CD4-positive, alpha-beta T cell (primary cell): ENCODE data around the gene PPCS. TPM values are rescaled to one million over a fixed set of nuclear protein-coding genes. Genes with fewer than 3 reads are reported as not detected.

Experiments used
- ATAC-seq: fragments of 200-7000 bp; cut with Tn5 transposase; one replicate; pipeline ENCODE4 v1.10.0; 2022; ENCODE audit warnings: mild to moderate bottlenecking; ENCODE audit not compliant: poor library complexity
- CTCF ChIA-PET: fragments of 350-600 bp; sonication (Branson Sonifier 250); formaldehyde crosslinking; loops from one replicate; lab custom pipeline; 2021; ENCODE audit warnings: antibody characterized with exemption, inconsistent platforms; lab: Charles Lee
- POLR2A ChIA-PET: fragments of 350-600 bp; sonication (Branson Sonifier 250); formaldehyde crosslinking; loops from one replicate; lab custom pipeline; 2021; ENCODE audit warnings: antibody characterized with exemption, inconsistent platforms; lab: Charles Lee
- DNase-seq, 14 experiments: peaks; one replicate each; pipeline ENCODE4 v3.0.0-alpha.2; 2013 to 2020; ENCODE audit warnings: mixed read lengths in 2 of 14
- H3K27ac ChIP-seq, 2 donors: one replicate each; pipeline versions ENCODE4 v1.5.1 to v1.7.0; 2013; ENCODE audit warnings: low read length in 2 of 2, low read depth in 1 of 2, mild to moderate bottlenecking in 1 of 2
- H3K27me3 ChIP-seq, 2 experiments: 1 replicate in 1 of 2; 2 replicates in 1 of 2; pipeline versions ENCODE4 v1.6.1 to v1.7.0; 2013; ENCODE audit warnings: low read length in 2 of 2, control low read depth in 1 of 2, mild to moderate bottlenecking in 1 of 2, moderate library complexity in 1 of 2; ENCODE audit not compliant: insufficient read depth in 2 of 2, control insufficient read depth in 1 of 2
- H3K36me3 ChIP-seq: one replicate; pipeline ENCODE4 v1.6.1; 2013; ENCODE audit warnings: low read length, control low read depth; ENCODE audit not compliant: insufficient read depth
- H3K4me1 ChIP-seq: one replicate; pipeline ENCODE4 v1.6.1; 2013; ENCODE audit warnings: low read length, control low read depth; ENCODE audit not compliant: insufficient read depth
- H3K4me3 ChIP-seq: one replicate; pipeline ENCODE4 v1.5.1; 2013; ENCODE audit warnings: mild to moderate bottlenecking, low read length, moderate library complexity
- H3K9me3 ChIP-seq, 2 experiments: 1 replicate in 1 of 2; 2 replicates in 1 of 2; pipeline versions ENCODE4 v1.6.1 to v1.7.0; 2013; ENCODE audit warnings: low read length in 2 of 2, mild to moderate bottlenecking in 2 of 2, control low read depth in 1 of 2, moderate library complexity in 1 of 2; ENCODE audit not compliant: control insufficient read depth in 1 of 2, insufficient read depth in 1 of 2
- H3K27ac Mint-ChIP-seq: one replicate; pipeline ENCODE4 v1.8.0; 2020; ENCODE audit warnings: mixed read lengths
- H3K27me3 Mint-ChIP-seq: one replicate; pipeline ENCODE4 v1.8.0; 2021; ENCODE audit warnings: mixed read lengths
- H3K36me3 Mint-ChIP-seq: one replicate; pipeline ENCODE4 v1.8.0; 2021; ENCODE audit warnings: low read depth, mixed read lengths
- H3K4me1 Mint-ChIP-seq: one replicate; pipeline ENCODE4 v1.8.0; 2021; ENCODE audit warnings: low read depth, mixed read lengths
- H3K4me3 Mint-ChIP-seq: one replicate; pipeline ENCODE4 v1.8.0; 2020; ENCODE audit warnings: mild to moderate bottlenecking, mixed read lengths
- H3K9me3 Mint-ChIP-seq: one replicate; pipeline ENCODE4 v1.8.0; 2020; ENCODE audit warnings: mixed read lengths
- intact Hi-C, 2 experiments: fragments of 100-400 bp; cut with DNase I in 1 of 2; cut with micrococcal nuclease in 1 of 2; formaldehyde crosslinking; loops; one replicate each; pipeline versions ENCODE4 v1.15.1 to v1.9.0; 2023 to 2025; cut with DNase I, micrococcal nuclease
- total RNA-seq, 174 experiments: library from RNA in 2 of 174; stranded (reverse) in 2 of 174; gene quantifications; one replicate each; pipeline ENCODE4 v1.2.3 and lab custom pipeline; 2021 to 2026
- TF ChIP-seq, protein P1 (sequence below): fragments of 200-600 bp; IDR thresholded peaks from one replicate; pipeline ENCODE4 v1.8.0; 2022; ENCODE audit warnings: antibody characterized with exemption, mild to moderate bottlenecking

Gene PPCS
- total RNA-seq, 2 experiments from 2014 or later, result 39.7 to 40.4 TPM

DNA sequence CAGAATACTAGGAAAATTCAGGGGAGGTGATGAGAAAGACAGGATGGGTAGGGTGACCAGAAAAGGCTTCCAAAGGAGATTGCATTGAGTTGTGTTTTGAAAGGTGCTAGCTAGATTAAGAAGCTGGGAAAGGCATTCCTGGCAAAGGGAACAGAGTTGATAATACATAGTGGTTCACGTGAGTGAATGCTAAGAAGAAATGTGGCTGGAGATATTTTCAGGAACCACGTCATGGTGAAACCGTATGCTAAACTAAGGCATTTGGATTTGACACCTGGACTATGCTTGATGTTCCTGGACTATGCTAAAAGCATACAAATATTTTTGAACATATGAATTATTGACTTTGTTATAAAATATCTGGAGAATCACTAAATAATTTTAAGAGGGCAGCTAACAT, 21.4 kb downstream of the PPCS start:
- peaks cover 5% of the 10 kb centered on the region for H3K36me3 Mint-ChIP-seq
- no peak for DNase-seq
- Histone ChIP-seq H3K27ac (no peak overlapping the region), H3K4me1 (no peaks in the 10 kb centered on the region), H3K9me3 (no peaks in the 10 kb centered on the region), H3K36me3 (peaks cover 5% of the 10 kb centered on the region), H3K4me3 (no peak overlapping the region), H3K27me3 (no peaks in the 10 kb centered on the region)
- POLR2A ChIA-PET, result no interaction called here
- no peak for ATAC-seq
- TF ChIP-seq, protein P1, sequence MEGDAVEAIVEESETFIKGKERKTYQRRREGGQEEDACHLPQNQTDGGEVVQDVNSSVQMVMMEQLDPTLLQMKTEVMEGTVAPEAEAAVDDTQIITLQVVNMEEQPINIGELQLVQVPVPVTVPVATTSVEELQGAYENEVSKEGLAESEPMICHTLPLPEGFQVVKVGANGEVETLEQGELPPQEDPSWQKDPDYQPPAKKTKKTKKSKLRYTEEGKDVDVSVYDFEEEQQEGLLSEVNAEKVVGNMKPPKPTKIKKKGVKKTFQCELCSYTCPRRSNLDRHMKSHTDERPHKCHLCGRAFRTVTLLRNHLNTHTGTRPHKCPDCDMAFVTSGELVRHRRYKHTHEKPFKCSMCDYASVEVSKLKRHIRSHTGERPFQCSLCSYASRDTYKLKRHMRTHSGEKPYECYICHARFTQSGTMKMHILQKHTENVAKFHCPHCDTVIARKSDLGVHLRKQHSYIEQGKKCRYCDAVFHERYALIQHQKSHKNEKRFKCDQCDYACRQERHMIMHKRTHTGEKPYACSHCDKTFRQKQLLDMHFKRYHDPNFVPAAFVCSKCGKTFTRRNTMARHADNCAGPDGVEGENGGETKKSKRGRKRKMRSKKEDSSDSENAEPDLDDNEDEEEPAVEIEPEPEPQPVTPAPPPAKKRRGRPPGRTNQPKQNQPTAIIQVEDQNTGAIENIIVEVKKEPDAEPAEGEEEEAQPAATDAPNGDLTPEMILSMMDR, result no peak
- no peak overlapping the region for H3K27ac Mint-ChIP-seq
- CTCF ChIA-PET, result no interaction called here
- no peaks in the 10 kb centered on the region for H3K9me3 Mint-ChIP-seq
- intact Hi-C loops, result no loop called here
- no peaks in the 10 kb centered on the region for H3K27me3 Mint-ChIP-seq
- no peaks in the 10 kb centered on the region for H3K4me1 Mint-ChIP-seq
- H3K4me3 Mint-ChIP-seq, result no peak overlapping the region

DNA sequence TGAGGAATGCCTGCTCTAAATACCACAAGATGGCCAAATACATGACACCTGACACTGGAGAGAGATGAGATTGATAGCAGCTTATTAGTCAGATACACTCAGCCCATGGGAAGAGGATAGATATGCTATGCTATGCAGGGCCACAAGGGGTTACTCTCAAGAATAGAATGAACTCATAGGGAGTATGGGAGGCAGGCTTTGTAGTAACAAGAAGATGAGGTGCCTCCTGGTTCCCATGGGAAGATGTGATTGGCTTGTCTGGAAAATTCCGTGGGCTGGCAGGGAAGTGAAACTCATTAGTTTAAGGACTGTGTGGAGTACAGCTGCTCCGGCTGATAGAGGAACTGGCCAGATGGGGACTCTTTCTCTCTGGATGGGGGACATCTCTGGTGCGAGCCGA, 23.3 kb downstream of the PPCS start:
- intact Hi-C loops, result no loop called here
- Histone ChIP-seq H3K4me3 (no peak overlapping the region), H3K4me1 (no peaks in the 10 kb centered on the region), H3K27me3 (no peaks in the 10 kb centered on the region), H3K27ac (no peak overlapping the region), H3K9me3 (no peaks in the 10 kb centered on the region), H3K36me3 (peaks cover 7% of the 10 kb centered on the region)
- H3K27me3 Mint-ChIP-seq, result no peaks in the 10 kb centered on the region
- no peak overlapping the region for H3K27ac Mint-ChIP-seq
- POLR2A ChIA-PET, result no interaction called here
- no peaks in the 10 kb centered on the region for H3K4me1 Mint-ChIP-seq
- peaks cover 12% of the 10 kb centered on the region for H3K36me3 Mint-ChIP-seq
- no peak for DNase-seq
- CTCF ChIA-PET, result no interaction called here
- H3K4me3 Mint-ChIP-seq, result no peak overlapping the region
- H3K9me3 Mint-ChIP-seq, result no peaks in the 10 kb centered on the region
- no peak for ATAC-seq
- TF ChIP-seq, protein P1, result no peak

DNA sequence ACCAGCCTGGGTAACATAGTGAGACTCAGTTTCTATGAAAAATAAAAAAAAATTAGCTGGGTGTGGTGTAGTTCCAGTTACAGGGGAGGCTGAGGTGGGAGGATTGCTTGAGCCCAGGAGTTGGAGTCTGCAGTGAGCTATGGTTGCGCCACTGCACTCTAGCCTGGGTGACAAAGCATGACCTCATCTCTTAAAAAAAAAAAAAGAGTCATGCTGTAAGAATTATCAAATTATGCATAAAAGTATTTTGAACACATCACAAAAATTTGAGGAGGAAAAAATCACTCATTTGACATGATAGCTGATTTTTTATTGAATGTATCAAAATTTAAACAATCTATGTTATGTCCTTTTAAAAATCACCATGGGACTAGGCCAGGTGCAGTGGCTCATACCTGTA, 24.6 kb downstream of the PPCS start:
- peaks cover 7% of the 10 kb centered on the region for H3K36me3 ChIP-seq
- intact Hi-C loops, result no loop called here
- no peak overlapping the region for H3K4me3 ChIP-seq
- ATAC-seq (no peak), DNase-seq (no peak)
- CTCF ChIA-PET, result interaction anchor here (0.8 to 1.4 kb wide), 2 partner anchors 8 to 13 kb away, joined by 3 to 4 read pairs; no protein-coding TSS in a partner anchor
- POLR2A ChIA-PET, result no interaction called here
- TF ChIP-seq, protein P1, result no peak
- H3K27me3 ChIP-seq, result no peaks in the 10 kb centered on the region
- no peaks in the 10 kb centered on the region for H3K27me3 Mint-ChIP-seq
- H3K27ac Mint-ChIP-seq, result no peak overlapping the region
- no peaks in the 10 kb centered on the region for H3K9me3 ChIP-seq
- peaks cover 12% of the 10 kb centered on the region for H3K36me3 Mint-ChIP-seq
- no peaks in the 10 kb centered on the region for H3K9me3 Mint-ChIP-seq
- H3K4me3 Mint-ChIP-seq, result no peak overlapping the region
- H3K27ac ChIP-seq, result no peak overlapping the region
- no peaks in the 10 kb centered on the region for H3K4me1 ChIP-seq
- no peaks in the 10 kb centered on the region for H3K4me1 Mint-ChIP-seq
